Keratinocyte (primary cell): Measurements from ENCODE around the gene UGT1A1. TPM values are rescaled to one million over a fixed set of nuclear protein-coding genes. Genes with fewer than 3 reads are reported as not detected.
"Not testable (repeated sequence)": the region's sequence is repeated elsewhere in the genome, so short reads cannot be mapped to it uniquely, and the experiment has no call there.

ENCODE experiments used
- DNase-seq: peaks from one replicate; pipeline ENCODE4 v3.0.0-alpha.2; 2011; ENCODE audit warnings: low read depth, missing footprints, low spot score
- FAIRE-seq: peaks from 2 replicates; lab custom pipeline; 2011; peaks lifted over from hg19 to GRCh38; lab: Jason Lieb, UNC
- H2AFZ ChIP-seq: 2 replicates; pipeline ENCODE4 v1.6.0; 2012; ENCODE audit warnings: low read length, control low read depth, inconsistent platforms; ENCODE audit not compliant: control insufficient read depth
- H3K27ac ChIP-seq: 2 replicates; pipeline ENCODE4 v1.5.1; 2011; ENCODE audit warnings: low read length; ENCODE audit not compliant: control insufficient read depth, insufficient read depth
- H3K27me3 ChIP-seq: 3 replicates; pipeline ENCODE4 v1.6.0; 2011; ENCODE audit warnings: low read length; ENCODE audit not compliant: control insufficient read depth, insufficient read depth; ENCODE audit errors: extremely low read depth
- H3K36me3 ChIP-seq, 2 experiments: 2 replicates in 1 of 2; 3 replicates in 1 of 2; pipeline ENCODE4 v1.5.1; 2011; ENCODE audit warnings: low read length in 2 of 2, mild to moderate bottlenecking in 1 of 2; ENCODE audit not compliant: control insufficient read depth in 2 of 2, insufficient read depth in 2 of 2; ENCODE audit errors: extremely low read depth in 1 of 2
- H3K4me1 ChIP-seq: 3 replicates; pipeline ENCODE4 v1.5.1; 2011; ENCODE audit warnings: low read length; ENCODE audit not compliant: control insufficient read depth, insufficient read depth; ENCODE audit errors: extremely low read depth
- H3K4me2 ChIP-seq: 3 replicates; pipeline ENCODE4 v1.6.0; 2011; ENCODE audit warnings: low read depth, low read length; ENCODE audit not compliant: control insufficient read depth, insufficient read depth; ENCODE audit errors: extremely low read depth
- H3K4me3 ChIP-seq, 3 experiments: fragments of 200-600 bp in 1 of 3; sonication (generic) in 1 of 3; 2 replicates in 2 of 3; 3 replicates in 1 of 3; pipeline ENCODE4 v1.5.1; 2011 to 2016; ENCODE audit warnings: low read length in 3 of 3, mild to moderate bottlenecking in 3 of 3, control low read depth in 2 of 3, inconsistent platforms in 1 of 3, low read depth in 1 of 3, mixed read lengths in 1 of 3, mixed run types in 1 of 3, moderate library complexity in 1 of 3; ENCODE audit not compliant: control insufficient read depth in 2 of 3, insufficient read depth in 2 of 3; ENCODE audit errors: extremely low read depth in 1 of 3
- H3K79me2 ChIP-seq: 2 replicates; pipeline ENCODE4 v1.6.0; 2012; ENCODE audit warnings: low read length; ENCODE audit not compliant: control insufficient read depth, insufficient read depth
- H3K9ac ChIP-seq: 3 replicates; pipeline ENCODE4 v1.6.0; 2011; ENCODE audit warnings: low read length; ENCODE audit not compliant: control insufficient read depth, insufficient read depth; ENCODE audit errors: extremely low read depth
- H3K9me1 ChIP-seq: 3 replicates; pipeline ENCODE4 v1.6.0; 2011; ENCODE audit warnings: low read length; ENCODE audit not compliant: control insufficient read depth, insufficient read depth; ENCODE audit errors: extremely low read depth
- H3K9me3 ChIP-seq: 2 replicates; pipeline ENCODE4 v1.5.1; 2012; ENCODE audit warnings: low read depth, low read length; ENCODE audit not compliant: control insufficient read depth
- H4K20me1 ChIP-seq: 3 replicates; pipeline ENCODE4 v1.6.0; 2011; ENCODE audit warnings: low read length; ENCODE audit not compliant: control insufficient read depth, insufficient read depth; ENCODE audit errors: extremely low read depth
- CTCF ChIP-seq, 3 experiments: IDR thresholded peaks in 1 of 3; conservative IDR thresholded peaks in 1 of 3; optimal IDR thresholded peaks in 1 of 3; 2 replicates in 2 of 3; 3 replicates in 1 of 3; pipeline versions ENCODE3 to v1.5.1; 2011; ENCODE audit warnings: low read length in 3 of 3, mild to moderate bottlenecking in 3 of 3, moderate library complexity in 2 of 3, control low read depth in 1 of 3, inconsistent platforms in 1 of 3; ENCODE audit not compliant: insufficient read depth in 2 of 3; ENCODE audit errors: extremely low read depth in 1 of 3
- EZH2 ChIP-seq: IDR thresholded peaks from one replicate; pipeline ENCODE4 v1.6.1; 2012; ENCODE audit warnings: inconsistent platforms, mild to moderate bottlenecking, low read length, moderate library complexity
- dilution Hi-C: fragments of 300-500 bp; cut with MboI; formaldehyde crosslinking; loops from one replicate; pipeline ENCODE4 v1.7.0; 2020; ENCODE audit warnings: low sequenced_read_pairs; ENCODE audit not compliant: extremely low pct_ligation_motif_present
- polyA plus RNA-seq, 5 experiments: library from polyadenylated mRNA; depleted of rRNA in 3 of 5; stranded (reverse) in 3 of 5; stranded (forward) in 1 of 5; unstranded in 1 of 5; fragments of >200 nt; gene quantifications; 1 replicate in 1 of 5; 2 replicates in 3 of 5; 3 replicates in 1 of 5; pipeline versions ENCODE4 v1.2.1 to v1.2.3, GENCODE V29; 2011 to 2012; ENCODE audit warnings: missing spikeins in 2 of 5, low read depth in 1 of 5, low replicate concordance in 1 of 5

Gene UGT1A1
- polyA plus RNA-seq, 1 donor (not counting 4 experiments of a cell fraction or from before 2014, with no cell fraction given), result 2.7 TPM

DNA sequence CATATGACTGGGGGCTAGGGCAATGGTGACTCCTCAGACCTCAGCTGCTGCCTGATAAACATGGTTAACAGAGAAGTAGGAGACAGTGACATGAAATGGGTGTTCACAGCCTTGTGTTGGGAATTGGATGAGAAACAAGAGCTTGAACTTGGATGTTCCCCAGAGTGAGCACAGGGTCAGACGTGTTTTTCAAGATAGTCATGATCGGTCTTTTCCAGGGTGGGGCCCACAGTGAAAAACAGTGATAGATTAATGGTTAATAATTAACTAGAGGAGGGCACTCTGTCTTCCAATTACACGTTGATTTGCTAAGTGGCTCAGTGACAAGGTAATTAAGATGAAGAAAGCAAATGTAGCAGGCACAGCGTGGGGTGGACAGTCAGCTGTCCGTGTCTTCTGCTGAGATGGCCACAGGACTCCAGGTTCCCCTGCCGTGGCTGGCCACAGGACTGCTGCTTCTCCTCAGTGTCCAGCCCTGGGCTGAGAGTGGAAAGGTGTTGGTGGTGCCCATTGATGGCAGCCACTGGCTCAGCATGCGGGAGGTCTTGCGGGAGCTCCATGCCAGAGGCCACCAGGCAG lies 31.3 kb upstream of the UGT1A1 start, which contains the start of gene UGT1A3:
Gene UGT1A3 (plus strand): TSS at position 320 of the 579 bp plus-strand sequence. CDS start 85 bp downstream, at position 405.
- TF ChIP-seq EZH2, result no peak
- TF ChIP-seq CTCF (optimal IDR thresholded peaks at IDR 0.05 in 1 of 3, IDR thresholded peaks at IDR 0.05 in 1 of 3, conservative IDR thresholded peaks at IDR 0.05 in 1 of 3; ENCODE audit: extremely low read depth in 1 of 3, insufficient read depth in 2 of 3, low read length in 3 of 3), result no peak
- Histone ChIP-seq H3K27ac (no peak within 1 kb of the TSS), H3K36me3 (peaks cover 2% of the 10 kb centered on the region in 2 experiments), H3K27me3 (no peaks in the 10 kb centered on the region), H3K4me2 (no peak within 1 kb of the TSS), H3K9ac (no peak within 1 kb of the TSS), H3K79me2 (peaks cover 29% of the 10 kb centered on the region), H3K9me1 (no peaks in the 10 kb centered on the region), H3K4me1 (no peaks in the 10 kb centered on the region), H4K20me1 (no peaks in the 10 kb centered on the region), H3K9me3 (no peaks in the 10 kb centered on the region), H3K4me3 (no peak within 1 kb of the TSS), H2AFZ (no peak within 1 kb of the TSS)
- dilution Hi-C loops, result no loop called here
- no peak for DNase-seq
- no peak for FAIRE-seq

- H3K9me3 ChIP-seq, dilution Hi-C loops, DNase-seq, H3K36me3 ChIP-seq, H3K4me2 ChIP-seq, H3K9ac ChIP-seq, H3K4me1 ChIP-seq, H2AFZ ChIP-seq, FAIRE-seq, H3K9me1 ChIP-seq, H3K4me3 ChIP-seq, H4K20me1 ChIP-seq, H3K27ac ChIP-seq, H3K27me3 ChIP-seq: not testable (repeated sequence)
- peaks cover 29% of the 10 kb centered on the region for H3K79me2 ChIP-seq
Measured at GRCh38 chr2:233736868-233737653, 23.0 kb upstream of the UGT1A1 start.
